ENCODE measurements around the gene GHDC. TPM values are rescaled to one million over a fixed set of nuclear protein-coding genes. Genes with fewer than 3 reads are reported as not detected.

Gene GHDC
- total and polyA plus RNA-seq, 2 of the 8 experiments (the other 6 are each of a cell fraction or from before 2014, with no cell fraction given), result 7.4 to 8.1 TPM

DNA sequence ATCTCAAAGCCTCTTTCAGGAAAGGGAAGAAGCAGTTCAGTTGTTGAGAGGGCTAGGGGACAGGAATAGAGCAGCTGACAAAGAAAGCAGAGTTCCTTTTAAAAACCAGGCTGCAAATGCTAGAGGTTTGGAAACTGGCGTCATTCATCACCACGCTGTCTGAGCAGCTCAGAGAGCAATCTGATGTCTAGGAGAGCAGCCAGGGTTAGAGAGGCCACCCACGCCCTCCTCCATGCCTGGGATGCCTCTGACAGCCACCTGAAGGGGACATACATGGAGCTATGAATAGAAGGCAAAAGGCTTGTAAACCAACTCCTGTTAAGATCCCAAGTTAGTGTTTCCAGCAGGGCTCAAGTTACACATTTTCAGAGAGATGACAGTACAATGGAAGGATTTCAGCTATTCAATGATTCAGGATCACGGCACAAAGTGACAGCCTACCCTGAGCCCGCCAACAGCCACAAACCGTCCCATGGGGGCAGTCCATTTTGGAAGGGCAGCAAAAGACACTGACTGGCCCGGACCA, 51.9 kb downstream of the GHDC start (continued):
- no peak for TF ChIP-seq SRF (IDR thresholded peaks at IDR 0.05; ENCODE audit: low read depth, low read length)
